ENCODE data around the gene PWWP2B.
"Not testable (repeated sequence)": the region's sequence is repeated elsewhere in the genome, so short reads cannot be mapped to it uniquely, and the experiment has no call there.

PWWP2B gene

DNA sequence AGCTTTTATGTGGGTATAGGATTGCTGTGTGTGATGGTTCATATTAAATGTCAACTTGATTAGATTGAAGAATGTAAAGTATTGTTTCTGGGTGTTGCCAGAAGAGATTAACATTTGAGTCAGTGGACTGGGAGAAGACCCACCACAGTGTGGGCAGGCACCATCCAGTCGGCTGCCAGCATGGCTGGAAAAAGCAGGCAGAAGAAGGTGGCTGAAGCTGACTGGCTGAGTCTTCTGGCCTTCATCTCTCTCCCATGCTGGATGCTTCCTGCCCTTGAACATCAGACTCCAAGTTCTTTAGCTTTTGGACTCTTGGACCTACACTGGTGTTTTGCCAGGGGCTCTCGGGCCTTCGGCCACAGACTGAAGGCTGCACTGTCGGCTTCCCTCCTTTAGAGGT lies 16.0 kb upstream of the PWWP2B start:
- not testable (repeated sequence) for DNase-seq (ENCODE audit: low spot score)

DNA sequence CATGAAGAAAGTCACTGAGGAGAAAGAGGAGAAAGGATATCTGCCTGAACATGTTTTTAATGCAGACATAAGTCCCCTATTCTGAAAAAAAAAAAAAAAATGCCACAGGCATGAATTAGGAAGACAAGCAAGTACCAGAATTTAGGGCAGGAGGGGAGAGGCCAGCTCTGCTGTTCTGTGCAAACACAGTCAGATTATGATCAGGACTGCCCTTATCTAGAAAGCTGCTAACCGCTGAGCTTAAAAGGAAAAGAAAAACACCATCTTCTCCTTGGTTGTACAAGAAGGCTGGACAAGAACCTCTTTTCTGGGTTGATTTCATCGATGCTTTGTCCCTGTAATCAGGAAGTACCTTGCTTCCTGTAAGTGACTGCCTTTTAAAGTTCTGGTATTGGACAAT lies 15.3 kb upstream of the PWWP2B start:
- no peak for DNase-seq (ENCODE audit: low spot score)

DNA sequence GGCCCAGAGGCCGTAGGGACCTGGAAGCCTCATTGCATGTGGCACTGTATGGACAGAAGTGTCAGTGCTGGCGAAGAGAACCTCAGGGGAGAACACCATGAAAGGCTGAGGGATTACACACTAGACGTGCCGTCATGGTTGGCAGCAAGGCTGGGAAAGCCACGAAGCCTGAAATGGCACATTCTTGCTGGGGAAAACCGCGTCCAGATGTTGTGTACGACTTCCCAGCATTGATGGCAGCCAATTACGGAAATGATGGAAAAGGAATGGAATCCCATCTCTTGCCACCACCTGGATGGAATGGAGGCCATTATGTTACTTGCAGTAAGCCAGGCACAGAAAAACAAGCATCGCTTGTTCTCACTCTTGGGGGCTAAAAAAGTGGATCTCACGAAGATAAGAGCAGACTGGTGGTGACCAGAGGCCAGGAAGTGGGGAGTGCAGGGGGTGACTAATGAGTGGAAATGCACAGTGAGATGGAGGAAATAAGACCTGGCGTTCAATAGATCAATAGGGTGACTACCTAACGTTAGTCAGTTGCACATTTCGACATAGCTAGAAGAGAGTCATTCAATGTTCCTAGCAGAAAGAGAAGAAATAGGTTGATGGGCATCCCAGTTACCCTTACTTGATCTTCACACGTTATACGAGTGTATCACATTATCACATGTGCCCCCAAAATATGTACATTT lies 14.6 kb upstream of the PWWP2B start:
- no peak for DNase-seq (ENCODE audit: low spot score)

DNA sequence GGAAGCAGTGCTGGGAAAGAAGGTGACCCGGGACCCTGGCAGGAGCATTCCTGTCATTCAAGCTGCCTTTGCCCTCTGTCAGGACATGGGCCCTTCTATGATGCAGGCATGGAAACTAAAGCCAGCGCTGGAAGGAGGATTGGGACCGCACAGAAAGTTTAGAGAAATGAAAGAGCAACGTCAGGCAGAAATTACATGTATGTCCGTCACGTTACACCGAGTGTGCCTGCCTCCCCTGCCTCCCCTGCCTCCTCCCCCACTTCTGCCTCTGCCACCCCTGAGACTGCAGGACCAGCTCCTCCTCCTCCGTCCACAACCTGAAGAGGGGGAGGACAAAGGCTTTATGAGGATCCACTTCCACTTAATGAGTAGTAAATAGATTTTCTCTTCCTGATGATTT lies 13.9 kb upstream of the PWWP2B start:
- no peak for DNase-seq (ENCODE audit: low spot score)

DNA sequence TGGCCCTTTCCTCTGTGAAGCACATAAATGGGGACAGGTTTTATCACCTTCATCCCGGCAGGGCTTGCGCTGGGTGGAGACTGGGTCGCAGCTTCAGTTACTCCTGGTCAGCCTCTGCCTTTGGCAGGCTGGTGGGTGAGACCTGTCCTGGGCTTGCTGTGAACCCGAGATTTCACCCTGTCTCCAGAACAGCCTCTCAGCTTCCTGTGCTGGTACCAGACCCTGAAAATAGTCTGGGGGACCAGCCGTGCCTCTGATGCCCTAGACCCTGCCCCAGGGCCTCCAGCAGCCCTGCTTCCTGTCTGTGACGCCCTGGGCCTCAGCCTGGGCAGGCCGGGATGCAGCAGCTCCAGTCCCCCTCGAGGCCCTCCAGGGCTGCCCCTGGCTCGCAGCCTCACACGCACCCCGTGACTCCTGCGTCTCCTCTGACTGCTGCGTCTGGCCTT lies 13.2 kb upstream of the PWWP2B start:
- no peak for DNase-seq (ENCODE audit: low spot score)

DNA sequence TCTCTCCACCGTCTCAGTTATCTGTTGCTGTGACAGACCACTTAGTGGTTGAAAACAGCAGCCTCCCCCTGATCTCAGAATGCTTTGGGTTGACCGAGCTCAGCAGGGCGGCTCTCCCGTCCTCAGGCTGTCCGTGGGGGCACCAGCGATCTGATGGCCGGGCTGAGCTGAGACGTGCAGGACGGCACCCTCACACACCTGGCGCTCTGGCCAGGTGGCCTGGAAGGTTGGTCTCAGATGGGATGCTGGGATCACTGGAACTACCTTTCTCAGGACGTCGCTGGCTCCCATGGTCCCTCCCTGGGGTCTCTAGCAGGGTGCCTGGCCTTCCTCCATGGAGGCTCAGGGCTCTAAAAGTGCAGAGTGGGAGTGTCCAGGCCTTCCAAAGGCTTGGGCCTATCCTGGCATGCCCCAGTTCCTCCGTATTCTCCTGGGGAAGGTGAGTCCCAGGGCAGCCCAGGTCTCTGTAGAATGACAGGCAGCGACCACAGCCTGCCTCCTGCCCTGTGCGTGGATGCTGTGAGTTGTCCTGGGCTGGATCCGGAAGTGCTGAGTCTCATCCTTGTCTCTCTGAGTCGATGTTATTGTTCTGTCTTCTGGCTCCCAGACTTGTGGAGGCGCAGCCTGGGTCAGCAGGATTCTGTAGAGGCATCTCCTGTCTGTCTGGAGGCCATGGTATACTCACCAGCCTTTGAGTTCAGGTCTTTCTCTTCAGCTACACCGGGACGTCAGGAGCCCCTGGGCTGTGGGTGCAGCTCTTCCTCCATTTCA lies 12.2 kb upstream of the PWWP2B start:
- DNase-seq (ENCODE audit: low spot score): no peak

DNA sequence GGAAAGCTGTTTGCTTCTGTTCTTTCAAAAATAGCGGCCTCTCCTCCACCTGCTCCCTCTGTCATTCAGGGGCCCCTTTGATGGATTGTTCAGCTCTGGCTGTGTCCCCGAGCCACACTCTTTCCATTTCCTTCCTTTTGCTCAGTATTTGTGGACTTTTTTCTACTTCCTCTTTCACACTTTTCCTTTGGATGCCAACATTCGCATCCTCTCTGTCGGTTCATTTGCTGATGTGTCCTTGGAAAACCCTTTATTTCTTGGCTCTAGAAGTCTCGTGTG lies 11.7 kb upstream of the PWWP2B start:
- DNase-seq (ENCODE audit: low spot score): no peak

DNA sequence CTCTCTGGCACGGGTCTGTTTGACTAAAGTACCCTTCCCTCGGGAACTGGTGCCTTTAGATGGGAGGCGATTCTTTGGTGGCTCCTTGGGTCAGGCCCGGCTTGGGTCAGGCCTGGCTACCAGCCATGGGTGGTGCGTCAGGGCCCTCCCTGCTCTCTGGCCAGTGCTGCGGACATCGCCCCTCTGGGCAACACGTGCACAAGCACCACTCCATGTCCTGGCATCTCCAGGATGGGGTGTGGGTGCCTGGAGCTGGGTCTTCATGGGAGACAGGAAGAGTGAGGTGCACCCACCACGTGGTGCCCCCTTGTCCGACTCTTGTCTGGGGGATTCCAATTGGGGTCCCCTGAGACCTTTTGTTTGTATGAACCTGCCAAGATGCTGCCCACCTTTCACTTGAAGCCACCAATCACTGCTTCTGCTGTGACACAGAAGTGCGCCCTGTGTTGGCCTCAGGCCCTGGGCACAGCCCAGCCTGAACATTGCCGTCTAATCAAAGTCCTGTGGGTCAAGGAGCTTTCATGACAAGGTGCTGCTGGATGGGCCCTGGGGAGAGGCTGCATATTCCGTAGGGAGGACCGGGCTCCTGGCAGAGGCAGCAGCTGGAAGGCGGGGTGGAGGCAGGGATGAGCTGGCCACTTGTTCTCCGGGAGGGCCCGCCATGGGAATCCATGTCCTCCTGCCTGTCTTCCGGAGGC lies 11.1 kb upstream of the PWWP2B start:
- DNase-seq (ENCODE audit: low spot score): no peak

DNA sequence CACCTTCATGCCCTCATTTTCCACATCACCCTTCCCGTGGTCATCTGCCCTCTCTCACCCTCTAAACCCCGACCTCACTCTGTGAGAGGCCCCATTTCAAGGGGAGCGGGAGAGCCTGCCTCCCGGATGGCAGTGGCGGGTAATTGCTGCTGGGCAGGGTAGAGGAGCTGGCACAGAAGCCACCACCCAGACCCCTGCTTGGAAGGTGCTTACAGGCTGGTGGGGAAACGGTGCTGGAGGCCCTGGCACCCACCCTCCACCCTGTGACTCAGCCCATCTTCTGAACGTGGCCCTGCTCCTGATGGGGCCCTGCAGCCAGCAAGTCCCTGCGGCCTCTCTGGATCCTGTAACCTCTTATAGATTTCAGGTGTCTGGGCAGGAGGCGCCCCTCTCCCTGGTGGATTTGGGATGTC lies 10.6 kb upstream of the PWWP2B start:
- DNase-seq (ENCODE audit: low spot score): no peak

DNA sequence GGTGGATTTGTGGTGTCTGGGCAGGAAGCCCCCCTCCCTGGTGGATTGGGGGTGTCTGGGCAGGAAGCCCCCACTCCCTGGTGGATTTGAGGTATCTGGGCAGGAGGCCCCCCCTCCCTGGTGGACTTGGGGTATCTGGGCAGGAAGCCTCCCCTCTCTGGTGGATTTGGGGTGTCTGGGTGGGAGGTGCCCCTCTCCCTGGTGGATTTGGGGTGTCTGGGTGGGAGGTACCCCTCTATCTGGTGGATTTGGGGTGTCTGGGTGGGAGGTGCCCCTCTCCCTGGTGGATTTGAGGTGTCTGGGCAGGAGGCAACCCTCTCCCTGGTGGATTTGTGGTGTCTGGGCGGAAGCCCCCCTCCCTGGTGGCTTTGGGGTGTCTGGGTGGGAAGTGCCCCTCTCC lies 10.1 kb upstream of the PWWP2B start:
- not testable (repeated sequence) for DNase-seq (ENCODE audit: low spot score)

DNA sequence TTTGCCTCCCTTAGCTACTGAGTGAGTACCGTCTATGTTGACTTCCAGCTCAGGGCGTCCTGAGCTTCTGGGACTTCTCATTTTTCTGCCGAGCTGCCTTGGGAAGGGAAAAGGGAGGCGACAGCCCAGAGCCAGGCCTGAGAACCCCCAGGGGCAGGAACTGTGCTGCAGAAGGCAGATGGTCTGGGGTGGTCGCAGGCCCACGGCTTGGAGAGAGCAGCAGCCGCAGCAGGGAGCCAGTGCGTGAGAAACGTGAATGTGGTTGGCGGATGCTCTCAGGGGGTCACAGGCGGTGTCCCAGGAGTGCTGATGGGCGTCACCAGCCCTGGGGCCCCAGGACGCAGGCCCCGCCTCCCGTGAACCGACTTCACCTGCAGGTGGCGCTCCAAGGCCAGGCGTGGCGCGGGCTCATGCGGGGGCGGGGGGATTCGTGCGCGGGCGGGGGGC lies 9.2 kb upstream of the PWWP2B start:
- DNase-seq (ENCODE audit: low spot score): peak; percentile 74

DNA sequence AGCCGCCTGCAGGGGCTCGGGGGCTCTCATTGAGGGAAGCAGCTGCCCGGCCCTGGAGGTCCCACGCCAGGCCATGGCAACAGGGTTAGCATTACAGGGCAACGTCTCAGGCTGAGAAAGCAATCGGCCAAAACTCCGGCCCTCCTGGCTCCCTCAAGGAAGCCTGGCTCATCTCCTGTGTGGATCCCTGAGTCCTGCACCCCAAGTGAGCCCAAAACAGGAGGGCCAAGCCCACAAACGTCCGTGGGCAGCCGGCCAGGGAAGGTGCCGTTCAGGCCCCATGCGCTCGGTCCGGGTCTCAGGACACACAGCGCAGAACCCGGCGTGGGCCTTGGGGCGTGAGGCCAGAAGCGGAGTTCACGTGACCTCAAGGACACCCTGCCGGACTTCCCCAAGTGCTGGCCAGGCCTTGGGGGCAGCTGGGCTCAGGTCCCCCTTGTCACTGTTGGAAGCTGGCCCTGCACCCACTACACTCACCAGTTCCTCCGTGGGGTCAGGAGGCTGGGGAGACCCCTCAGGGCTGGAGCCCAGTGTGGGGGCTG lies 8.0 kb upstream of the PWWP2B start:
- DNase-seq (ENCODE audit: low spot score): no peak

DNA sequence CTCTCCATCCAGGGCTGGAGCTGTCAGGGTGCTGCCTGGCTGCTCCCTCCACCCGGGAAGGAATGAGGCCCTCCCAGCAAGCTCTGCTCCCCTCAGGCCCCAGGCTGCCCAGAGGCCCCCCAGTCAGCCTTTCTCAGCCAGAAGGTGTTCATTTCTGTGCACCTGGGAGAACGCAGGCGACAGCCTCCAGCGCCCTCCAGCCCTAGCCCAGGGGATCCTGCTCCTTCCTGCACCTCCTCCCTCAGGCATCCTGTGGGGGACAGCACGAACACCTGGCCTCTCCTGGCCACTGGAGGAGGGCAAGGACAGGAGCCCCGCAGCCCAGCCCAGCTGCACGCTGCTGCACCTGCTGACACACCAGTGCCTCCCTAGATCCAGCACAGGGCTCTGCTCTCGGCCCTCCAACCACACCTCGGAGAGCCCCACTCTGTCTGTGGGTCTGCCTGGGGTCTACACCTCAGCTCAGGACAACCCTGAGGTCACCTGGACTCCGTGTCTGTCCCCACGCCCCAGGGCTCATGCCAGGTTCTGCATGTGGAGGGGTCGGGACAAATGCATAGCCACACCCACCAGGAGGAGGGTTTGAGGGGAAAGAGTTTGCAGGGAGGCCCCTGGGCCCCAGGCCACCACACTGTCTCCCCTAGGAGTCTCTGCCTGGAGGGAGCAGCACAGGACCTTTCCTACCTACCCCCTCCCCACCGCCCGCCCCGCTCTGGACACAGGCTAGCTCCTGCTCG lies 7.4 kb upstream of the PWWP2B start:
- DNase-seq (ENCODE audit: low spot score): no peak

DNA sequence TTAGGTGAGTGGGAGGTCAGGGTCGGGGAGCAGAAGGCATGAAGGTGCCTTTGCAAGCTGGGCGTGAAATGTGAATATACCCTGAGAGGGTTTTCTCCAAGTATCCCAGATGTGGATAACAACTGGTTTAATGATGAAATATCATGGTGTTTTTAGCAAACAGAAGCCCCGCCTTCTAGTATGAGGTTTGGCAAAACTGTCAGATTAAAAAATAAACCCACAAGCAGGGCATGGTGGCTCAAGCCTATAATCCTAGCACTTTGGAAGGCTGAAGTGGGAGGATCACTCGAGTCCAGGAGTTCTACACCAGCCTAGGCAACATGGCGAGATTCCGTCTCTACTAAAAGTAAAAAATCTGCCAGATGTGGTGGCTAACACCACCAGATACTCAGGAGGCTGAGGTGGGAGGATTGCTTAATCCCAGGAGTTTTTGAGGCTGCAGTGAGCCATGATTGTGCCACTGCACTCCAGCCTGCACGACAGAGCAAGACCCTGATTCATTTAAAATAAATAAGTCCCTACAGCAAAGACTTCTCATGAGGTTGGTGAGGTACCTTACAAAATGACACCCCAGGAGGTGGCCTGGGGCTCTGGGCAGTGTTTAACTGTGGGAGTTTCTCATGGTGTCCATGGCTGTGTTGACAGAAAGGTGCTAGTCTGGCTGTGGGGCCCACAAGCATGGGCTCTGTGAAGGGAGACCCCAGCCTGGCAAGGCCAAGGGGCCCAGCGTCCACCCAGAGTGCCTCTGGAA lies 6.7 kb upstream of the PWWP2B start:
- DNase-seq (ENCODE audit: low spot score): no peak

DNA sequence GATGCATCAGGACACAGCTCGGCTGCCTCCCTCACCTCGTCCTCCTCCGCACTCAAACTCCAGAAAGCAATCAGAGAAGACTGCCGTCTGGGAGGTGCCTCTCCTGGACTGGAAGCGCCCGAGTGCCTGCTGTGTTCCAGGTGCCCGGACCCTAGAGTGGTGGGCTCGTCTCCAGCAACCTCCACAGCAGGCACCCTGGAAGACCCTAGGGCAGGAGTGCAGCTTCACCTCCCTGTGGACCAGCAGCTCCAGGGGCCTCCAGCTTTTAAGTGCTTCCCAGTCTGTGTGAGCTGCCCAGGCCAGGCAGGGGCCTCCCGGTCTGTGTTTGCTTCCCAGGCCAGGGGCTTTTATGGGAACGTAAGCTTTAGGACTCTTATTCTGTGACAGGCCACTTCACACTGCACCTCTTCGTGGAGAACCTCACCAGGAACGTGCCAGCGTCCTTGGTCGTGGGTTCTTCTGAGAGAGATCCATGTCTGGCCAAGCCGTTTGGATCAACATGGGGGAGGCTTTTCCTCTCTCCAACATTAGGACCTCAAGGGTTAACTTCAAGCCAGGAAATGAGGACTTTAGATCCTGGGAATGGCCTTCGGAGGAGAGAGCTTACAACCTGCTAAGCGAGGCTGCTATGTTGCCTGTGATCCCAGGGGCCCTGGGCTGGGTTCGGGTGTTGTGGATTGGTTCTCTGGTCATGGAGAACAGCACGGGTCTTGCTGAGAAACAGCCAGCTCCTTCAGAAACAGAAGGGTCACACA lies 5.9 kb upstream of the PWWP2B start:
- DNase-seq (ENCODE audit: low spot score): no peak

DNA sequence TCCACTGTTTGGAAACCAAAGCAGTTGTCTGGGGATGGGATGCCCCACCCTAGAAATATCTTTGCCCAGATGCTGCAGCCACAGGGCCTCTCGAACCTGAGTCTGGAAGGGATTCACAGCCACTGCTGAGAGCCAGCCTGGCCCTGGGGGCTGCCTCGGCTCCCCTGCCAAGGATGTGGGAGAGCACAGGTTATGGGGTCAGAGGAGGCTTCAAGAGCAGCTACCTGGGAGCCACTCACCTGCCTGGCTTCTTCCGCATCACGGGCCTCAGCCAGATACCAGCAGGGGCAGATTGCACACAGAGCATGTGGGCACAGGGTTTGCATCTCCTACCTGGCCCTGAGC lies 5.4 kb upstream of the PWWP2B start:
- DNase-seq (ENCODE audit: low spot score): no peak

DNA sequence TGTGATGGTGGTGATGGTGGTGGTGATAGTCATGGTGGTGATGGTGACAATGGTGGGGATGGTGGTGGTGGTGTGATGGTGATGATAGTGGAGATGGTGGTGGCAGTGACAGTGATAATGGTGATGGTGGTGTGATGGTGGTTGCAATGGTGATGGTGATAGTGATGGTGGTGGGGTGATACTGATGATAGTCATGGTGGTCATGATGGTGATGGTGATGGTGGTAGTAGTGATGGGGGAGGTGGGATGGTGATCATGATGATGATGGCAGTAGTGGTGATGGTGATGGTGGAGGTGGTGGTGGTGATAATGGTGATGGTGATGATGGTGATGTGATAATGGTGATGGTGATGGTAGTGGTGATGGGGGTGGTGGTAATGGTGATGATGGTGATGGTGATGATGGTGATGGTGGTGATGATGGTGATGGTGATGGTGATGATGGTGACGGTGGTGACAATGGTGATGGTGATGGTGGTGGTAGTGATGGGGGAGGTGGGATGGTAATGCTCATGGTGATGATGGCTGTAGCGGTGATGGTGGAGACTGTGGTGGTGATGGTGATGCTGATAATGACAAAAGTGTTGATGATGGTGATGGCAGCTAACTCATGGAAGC lies 4.7 kb upstream of the PWWP2B start:
- no peak for DNase-seq (ENCODE audit: low spot score)

DNA sequence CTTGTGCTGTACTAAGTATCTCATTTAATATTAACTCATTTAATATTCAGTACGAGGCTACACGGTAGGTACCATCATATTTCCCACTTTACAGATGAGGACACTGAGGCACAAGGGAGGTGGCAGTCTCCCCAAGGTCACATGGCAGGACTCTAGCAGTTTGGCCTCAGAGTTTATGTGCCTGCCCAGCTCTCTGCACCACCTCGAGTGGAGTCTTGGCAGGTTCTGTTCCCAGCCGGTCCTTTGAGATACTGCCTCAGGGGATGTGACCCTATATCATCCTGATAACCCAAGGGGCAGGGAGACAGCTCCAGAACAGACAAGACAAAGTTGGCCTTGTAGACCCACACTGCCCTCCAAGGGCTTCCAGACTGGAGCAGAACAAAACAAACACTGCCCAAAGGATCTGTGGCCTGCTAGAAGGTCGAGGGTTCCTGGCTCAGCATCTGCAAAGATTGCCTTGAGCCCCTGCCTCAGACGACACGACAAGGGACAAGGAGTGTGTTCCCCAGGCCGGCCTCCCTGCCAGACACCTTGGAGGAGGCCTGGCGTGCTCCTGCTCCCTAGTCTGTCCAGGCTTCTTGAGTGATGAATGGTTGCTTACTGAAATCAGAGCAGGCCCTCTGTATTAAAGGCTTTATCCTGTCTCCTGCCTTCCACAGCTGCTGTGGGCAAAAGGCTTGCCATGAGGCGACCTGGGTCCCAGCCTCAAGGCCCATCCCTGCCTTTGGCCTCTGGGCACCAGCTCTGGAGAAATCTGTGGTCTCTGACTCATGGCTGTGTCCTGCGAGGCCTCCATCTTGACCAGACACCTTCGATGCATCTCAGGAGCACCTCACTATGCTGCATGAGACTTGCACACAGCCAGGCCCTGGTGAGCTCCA lies 3.9 kb upstream of the PWWP2B start:
- peak; percentile 51 for DNase-seq (ENCODE audit: low spot score)

DNA sequence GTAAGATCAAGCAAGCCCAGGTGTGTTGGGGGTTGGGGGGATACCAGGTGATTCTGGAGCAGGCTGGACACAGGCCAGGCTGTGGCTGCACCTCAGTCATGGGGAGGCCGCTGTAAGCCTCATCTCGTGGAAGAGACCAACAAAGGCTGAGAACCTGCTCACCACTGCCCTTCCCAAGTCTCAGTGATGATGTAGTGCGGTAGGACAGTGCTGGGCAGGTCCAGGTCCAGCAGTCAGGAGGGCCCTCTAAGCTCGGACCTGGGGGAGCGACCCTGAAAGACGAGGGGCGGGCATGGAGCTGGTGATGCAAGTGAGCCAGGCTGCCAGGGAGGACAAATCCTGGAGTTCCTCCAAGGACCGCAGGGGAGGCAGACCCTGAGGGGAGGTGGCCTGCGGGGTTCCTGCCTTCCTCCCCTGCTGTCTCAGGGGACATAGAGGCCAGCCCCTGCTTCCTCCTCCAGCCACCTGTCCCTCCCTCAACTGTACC lies 3.3 kb upstream of the PWWP2B start:
- DNase-seq (ENCODE audit: low spot score): no peak
